HepG2 (cell line): ENCODE data around the gene NET1.

Experiments used
- CAMTA2 ChIP-seq: sonication (generic); formaldehyde crosslinking; IDR thresholded peaks from 2 replicates; pipeline ENCODE4 v1.4.0; 2020; ENCODE audit warnings: mild to moderate bottlenecking, missing genetic modification reagents, borderline replicate concordance
- HCFC1 ChIP-seq: fragments of 150-350 bp; IDR thresholded peaks from 2 replicates; pipeline ENCODE4 v1.6.1; 2014; ENCODE audit warnings: low read depth, low read length
- NCOA2 ChIP-seq: sonication (generic); formaldehyde crosslinking; IDR thresholded peaks from 2 replicates; pipeline ENCODE4 v1.8.0; 2022; ENCODE audit warnings: inconsistent platforms
- PCBP2 ChIP-seq: fragments of 200-400 bp; formaldehyde crosslinking; optimal IDR thresholded peaks from 2 replicates; pipeline ENCODE3; 2018; ENCODE audit warnings: low read length, low read depth; ENCODE audit not compliant: poor library complexity, severe bottlenecking
- PRPF4 ChIP-seq: fragments of 200-400 bp; formaldehyde crosslinking; IDR thresholded peaks from 2 replicates; pipeline ENCODE4 v1.6.1; 2016; ENCODE audit warnings: low read length, low read depth; ENCODE audit not compliant: poor library complexity, severe bottlenecking
- RAD21 ChIP-seq: fragments of 450-650 bp; formaldehyde crosslinking; IDR thresholded peaks from 2 replicates; pipeline ENCODE4 v1.5.0; 2020; ENCODE audit warnings: mild to moderate bottlenecking
- SATB2 ChIP-seq: sonication (generic); formaldehyde crosslinking; IDR thresholded peaks from 2 replicates; pipeline ENCODE4 v1.5.0; 2020; ENCODE audit warnings: missing genetic modification reagents
- TCF12 ChIP-seq, 2 experiments: fragments of 450-650 bp in 1 of 2; sonication (generic) in 1 of 2; formaldehyde crosslinking in 1 of 2; IDR thresholded peaks; 2 replicates each; pipeline versions ENCODE4 v1.6.1 to v1.8.0; 2017 to 2022; ENCODE audit warnings: antibody characterized with exemption in 1 of 2, mild to moderate bottlenecking in 1 of 2, missing genetic modification reagents in 1 of 2, moderate library complexity in 1 of 2
- ZBTB1 ChIP-seq: sonication (generic); formaldehyde crosslinking; IDR thresholded peaks from 2 replicates; pipeline ENCODE4 v1.4.0; 2020; ENCODE audit warnings: missing genetic modification reagents, borderline replicate concordance
- ZNF570 ChIP-seq: sonication (generic); formaldehyde crosslinking; IDR thresholded peaks from 2 replicates; pipeline ENCODE4 v1.4.0; 2020; ENCODE audit warnings: mild to moderate bottlenecking, missing genetic modification reagents, borderline replicate concordance
- ZZZ3 ChIP-seq: sonication (generic); formaldehyde crosslinking; IDR thresholded peaks from 2 replicates; pipeline ENCODE4 v1.4.0; 2020; ENCODE audit warnings: missing genetic modification reagents, mild to moderate bottlenecking, borderline replicate concordance
- TF ChIP-seq, protein P1 (sequence below): sonication (generic); formaldehyde crosslinking; conservative IDR thresholded peaks from 2 replicates; pipeline ENCODE4 v1.4.0; 2020; ENCODE audit warnings: missing genetic modification reagents
- TF ChIP-seq, protein P2 (sequence below): sonication (generic); formaldehyde crosslinking; IDR thresholded peaks from 2 replicates; pipeline ENCODE4 v1.5.0; 2020; ENCODE audit warnings: mild to moderate bottlenecking, missing genetic modification reagents, moderate library complexity

DNA sequence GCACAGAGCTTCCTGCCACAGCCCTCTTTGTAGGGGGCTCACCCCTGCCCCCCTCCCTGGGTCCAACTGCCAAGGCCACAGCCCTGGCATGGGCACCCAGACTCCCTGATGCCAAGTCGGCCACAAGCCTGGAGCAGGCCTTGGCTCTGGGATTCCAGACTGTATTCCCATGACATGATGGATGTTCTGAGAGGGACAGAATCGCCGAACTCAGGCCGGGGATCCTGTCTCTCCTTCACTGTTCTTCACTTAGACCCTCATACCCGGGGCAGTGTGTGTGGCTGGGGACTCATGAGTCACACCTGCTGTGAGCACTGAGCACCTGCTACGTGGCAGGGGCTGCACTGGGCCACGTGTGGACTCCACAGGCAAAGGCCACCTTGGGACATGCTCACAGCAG, 79.1 kb downstream of the NET1 start:
- TF ChIP-seq NCOA2, result no peak
- no peak for TF ChIP-seq RAD21 (CRISPR knock-in tag)
- no peak for TF ChIP-seq ZNF570 (CRISPR knock-in tag)
- no peak for TF ChIP-seq SATB2
- no peak for TF ChIP-seq HCFC1
- no peak for TF ChIP-seq ZZZ3 (CRISPR knock-in tag)
- TF ChIP-seq CAMTA2 (CRISPR knock-in tag), result no peak
- TF ChIP-seq PRPF4, result no peak
- no peak for TF ChIP-seq TCF12 (IDR thresholded peaks at IDR 0.05)
- no peak for TF ChIP-seq TCF12 (CRISPR knock-in tag; IDR thresholded peaks at IDR 0.05)
- TF ChIP-seq, protein P1, sequence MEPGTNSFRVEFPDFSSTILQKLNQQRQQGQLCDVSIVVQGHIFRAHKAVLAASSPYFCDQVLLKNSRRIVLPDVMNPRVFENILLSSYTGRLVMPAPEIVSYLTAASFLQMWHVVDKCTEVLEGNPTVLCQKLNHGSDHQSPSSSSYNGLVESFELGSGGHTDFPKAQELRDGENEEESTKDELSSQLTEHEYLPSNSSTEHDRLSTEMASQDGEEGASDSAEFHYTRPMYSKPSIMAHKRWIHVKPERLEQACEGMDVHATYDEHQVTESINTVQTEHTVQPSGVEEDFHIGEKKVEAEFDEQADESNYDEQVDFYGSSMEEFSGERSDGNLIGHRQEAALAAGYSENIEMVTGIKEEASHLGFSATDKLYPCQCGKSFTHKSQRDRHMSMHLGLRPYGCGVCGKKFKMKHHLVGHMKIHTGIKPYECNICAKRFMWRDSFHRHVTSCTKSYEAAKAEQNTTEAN (CRISPR knock-in tag), result no peak
- TF ChIP-seq PCBP2, result no peak
- TF ChIP-seq, protein P2, sequence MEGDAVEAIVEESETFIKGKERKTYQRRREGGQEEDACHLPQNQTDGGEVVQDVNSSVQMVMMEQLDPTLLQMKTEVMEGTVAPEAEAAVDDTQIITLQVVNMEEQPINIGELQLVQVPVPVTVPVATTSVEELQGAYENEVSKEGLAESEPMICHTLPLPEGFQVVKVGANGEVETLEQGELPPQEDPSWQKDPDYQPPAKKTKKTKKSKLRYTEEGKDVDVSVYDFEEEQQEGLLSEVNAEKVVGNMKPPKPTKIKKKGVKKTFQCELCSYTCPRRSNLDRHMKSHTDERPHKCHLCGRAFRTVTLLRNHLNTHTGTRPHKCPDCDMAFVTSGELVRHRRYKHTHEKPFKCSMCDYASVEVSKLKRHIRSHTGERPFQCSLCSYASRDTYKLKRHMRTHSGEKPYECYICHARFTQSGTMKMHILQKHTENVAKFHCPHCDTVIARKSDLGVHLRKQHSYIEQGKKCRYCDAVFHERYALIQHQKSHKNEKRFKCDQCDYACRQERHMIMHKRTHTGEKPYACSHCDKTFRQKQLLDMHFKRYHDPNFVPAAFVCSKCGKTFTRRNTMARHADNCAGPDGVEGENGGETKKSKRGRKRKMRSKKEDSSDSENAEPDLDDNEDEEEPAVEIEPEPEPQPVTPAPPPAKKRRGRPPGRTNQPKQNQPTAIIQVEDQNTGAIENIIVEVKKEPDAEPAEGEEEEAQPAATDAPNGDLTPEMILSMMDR (CRISPR knock-in tag), result no peak
- TF ChIP-seq ZBTB1 (CRISPR knock-in tag), result no peak
